Naive thymus-derived CD4-positive, alpha-beta T cell (primary cell): ENCODE results near the gene FBXO31. TPM values are rescaled to one million over a fixed set of nuclear protein-coding genes. Genes with fewer than 3 reads are reported as not detected.

Experiments
- ATAC-seq: fragments of 150-1000 bp; cut with Tn5 transposase; 2 replicates; pipeline ENCODE4 v1.10.0; 2021; ENCODE audit warnings: mild to moderate bottlenecking, moderate library complexity
- CTCF ChIA-PET: fragments of 350-600 bp; sonication (Branson Sonifier 250); formaldehyde crosslinking; loops from one replicate; lab custom pipeline; 2021; ENCODE audit warnings: antibody characterized with exemption; lab: Charles Lee
- POLR2A ChIA-PET: fragments of 350-600 bp; sonication (Branson Sonifier 250); formaldehyde crosslinking; loops from one replicate; lab custom pipeline; 2021; ENCODE audit warnings: antibody characterized with exemption, inconsistent platforms; lab: Charles Lee
- DNase-seq, 9 donors: peaks; one replicate each; pipeline versions ENCODE4 v3.0.0 to v3.0.0-alpha.2; 2020 to 2022; ENCODE audit warnings: mixed read lengths in 1 of 9
- H3K27ac ChIP-seq: one replicate; pipeline ENCODE4 v1.7.0; 2013; ENCODE audit warnings: mild to moderate bottlenecking, low read depth, low read length, moderate library complexity
- H3K27me3 ChIP-seq, 2 donors: one replicate each; pipeline ENCODE4 v1.7.0; 2013; ENCODE audit warnings: low read length in 2 of 2, mild to moderate bottlenecking in 2 of 2, moderate library complexity in 2 of 2; ENCODE audit not compliant: control insufficient read depth in 2 of 2, insufficient read depth in 2 of 2
- H3K36me3 ChIP-seq, 3 experiments: 1 replicate in 2 of 3; 2 replicates in 1 of 3; pipeline ENCODE4 v1.7.0; 2013; ENCODE audit warnings: low read length in 3 of 3, mild to moderate bottlenecking in 3 of 3, moderate library complexity in 1 of 3; ENCODE audit not compliant: insufficient read depth in 3 of 3, control insufficient read depth in 2 of 3
- H3K4me1 ChIP-seq, 2 donors: one replicate each; pipeline ENCODE4 v1.7.0; 2013; ENCODE audit warnings: low read length in 2 of 2, mild to moderate bottlenecking in 2 of 2, moderate library complexity in 1 of 2; ENCODE audit not compliant: control insufficient read depth in 2 of 2, insufficient read depth in 2 of 2
- H3K4me3 ChIP-seq: 2 replicates; pipeline ENCODE4 v1.7.0; 2013; ENCODE audit warnings: mild to moderate bottlenecking, low read length
- H3K9me3 ChIP-seq, 3 experiments: 1 replicate in 2 of 3; 2 replicates in 1 of 3; pipeline ENCODE4 v1.7.0; 2013; ENCODE audit warnings: low read length in 3 of 3; ENCODE audit not compliant: control insufficient read depth in 2 of 3
- H3K27ac Mint-ChIP-seq, 9 donors: one replicate each; pipeline ENCODE4 v1.8.0; 2020 to 2022; ENCODE audit warnings: mixed read lengths in 9 of 9, mild to moderate bottlenecking in 8 of 9, moderate library complexity in 5 of 9, inconsistent platforms in 2 of 9
- H3K27me3 Mint-ChIP-seq, 5 donors: one replicate each; pipeline ENCODE4 v1.8.0; 2021 to 2022; ENCODE audit warnings: mixed read lengths in 5 of 5, mild to moderate bottlenecking in 1 of 5
- H3K36me3 Mint-ChIP-seq, 5 donors: one replicate each; pipeline ENCODE4 v1.8.0; 2020 to 2022; ENCODE audit warnings: mixed read lengths in 5 of 5, mild to moderate bottlenecking in 3 of 5, inconsistent platforms in 1 of 5
- H3K4me1 Mint-ChIP-seq, 7 donors: one replicate each; pipeline ENCODE4 v1.8.0; 2020 to 2022; ENCODE audit warnings: mixed read lengths in 7 of 7, mild to moderate bottlenecking in 3 of 7, inconsistent platforms in 1 of 7
- H3K4me3 Mint-ChIP-seq, 10 donors: one replicate each; pipeline ENCODE4 v1.8.0; 2020 to 2022; ENCODE audit warnings: mild to moderate bottlenecking in 10 of 10, mixed read lengths in 10 of 10, moderate library complexity in 6 of 10, inconsistent platforms in 2 of 10
- H3K9me3 Mint-ChIP-seq, 11 donors: one replicate each; pipeline ENCODE4 v1.8.0; 2020 to 2022; ENCODE audit warnings: mixed read lengths in 11 of 11, mild to moderate bottlenecking in 4 of 11, inconsistent platforms in 1 of 11, moderate library complexity in 1 of 11
- intact Hi-C, 2 donors: fragments of 100-400 bp; cut with micrococcal nuclease; formaldehyde crosslinking; loops; one replicate each; pipeline ENCODE4 v1.15.1; 2023
- polyA plus RNA-seq, 2 donors: library from polyadenylated mRNA; unstranded; fragments of 300-500 nt; fragmentation: Illumina TruSeq; gene quantifications; one replicate each; pipeline ENCODE4 v1.2.3, GENCODE V29; 2021
- total RNA-seq, 6 experiments: library from RNA in 5 of 6; stranded (reverse) in 5 of 6; gene quantifications; 1 replicate in 5 of 6; 2 replicates in 1 of 6; pipeline ENCODE4 v1.2.3 and lab custom pipeline; 2021 to 2026

Gene FBXO31
- total and polyA plus RNA-seq, 7 experiments from 2014 or later: 16.8 to 41.9 (median 30.8) TPM

DNA sequence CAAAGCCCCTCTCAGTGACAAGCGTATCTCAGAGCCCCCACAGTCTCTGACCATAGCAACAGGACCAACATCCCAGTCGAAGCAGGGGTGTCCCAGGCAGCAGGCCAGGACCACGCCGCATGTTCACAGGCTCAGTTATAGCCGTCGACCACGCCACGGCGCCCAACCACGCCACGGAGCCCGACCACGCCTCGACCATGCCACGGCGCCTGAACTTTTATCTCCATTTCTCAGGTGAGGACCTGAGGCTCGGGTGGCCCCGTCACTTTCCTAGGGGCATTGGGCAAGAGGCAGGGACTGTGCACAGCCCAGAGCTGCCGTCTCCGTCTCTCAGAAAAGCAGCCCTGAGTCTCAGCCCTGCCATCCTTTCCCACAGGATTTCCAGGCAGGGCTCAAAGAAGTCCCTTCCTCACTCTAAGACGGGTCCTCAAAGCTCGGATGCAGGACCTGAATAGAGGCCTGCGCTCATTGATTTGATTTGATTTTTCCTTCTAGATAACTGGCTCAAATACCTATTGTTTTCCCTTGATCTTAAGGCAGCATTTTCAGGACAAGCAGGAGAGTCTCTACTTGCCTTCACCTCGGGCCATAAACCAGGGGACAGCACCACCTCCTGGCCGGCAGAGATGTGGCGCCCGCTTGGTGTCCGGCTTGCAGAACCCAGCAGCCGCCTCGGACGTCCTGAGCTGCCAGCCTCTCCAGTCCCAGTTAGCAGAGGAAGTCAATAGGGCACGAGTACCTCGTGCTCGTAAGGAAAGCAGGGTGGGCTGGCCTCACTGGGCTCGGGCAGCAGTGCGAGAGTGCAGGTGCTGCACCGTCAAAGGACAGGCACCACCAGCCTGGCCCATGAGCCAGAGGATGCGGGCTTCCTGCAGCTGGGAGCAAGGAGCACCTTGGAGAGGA lies 105.1 kb downstream of the FBXO31 start:
- H3K27me3 ChIP-seq: no peaks in the 10 kb centered on the region
- H3K4me1 Mint-ChIP-seq: peaks cover 0 to 16% (median 5%) of the 10 kb centered on the region in 7 donors
- no peaks in the 10 kb centered on the region for H3K4me1 ChIP-seq
- ATAC-seq: peak; percentile 45
- intact Hi-C loops: loop anchor here in 1 of 2 donors (1.0 kb wide), 2 partner anchors 75 to 715 kb away; no protein-coding TSS in a partner anchor
- no peak overlapping the region for H3K4me3 ChIP-seq
- H3K9me3 Mint-ChIP-seq: peaks cover 0 to 1% (median 0%) of the 10 kb centered on the region in 11 donors
- no peaks in the 10 kb centered on the region for H3K36me3 ChIP-seq
- H3K27ac ChIP-seq: no peak overlapping the region
- DNase-seq: peak in 3 of 9 donors; percentile 12 to 57 (median 14)
- peaks cover 0 to 14% (median 11%) of the 10 kb centered on the region in 5 donors for H3K27me3 Mint-ChIP-seq
- no peak overlapping the region for H3K27ac Mint-ChIP-seq
- peaks cover 0 to 1% (median 0%) of the 10 kb centered on the region in 5 donors for H3K36me3 Mint-ChIP-seq
- H3K4me3 Mint-ChIP-seq: no peak overlapping the region
- H3K9me3 ChIP-seq: no peaks in the 10 kb centered on the region
- CTCF ChIA-PET: no interaction called here
- POLR2A ChIA-PET: no interaction called here

Other genes starting within 250 kb of the FBXO31 start
- gene C16orf95, start 66.4 kb downstream of the FBXO31 start, total RNA-seq: 1 to 10 TPM; 1.3 to 8.6 (median 2.6) TPM
- 1 to 10 TPM; 3.6 to 5.3 TPM for gene C16orf95, start 66.4 kb downstream of the FBXO31 start, polyA plus RNA-seq
- gene MAP1LC3B, start 8.6 kb upstream of the FBXO31 start, total RNA-seq: 100 to 1,000 TPM in 1 of 5 experiments, 10 to 100 TPM in 4; 54.5 to 126 (median 59.5) TPM
- gene MAP1LC3B, start 8.6 kb upstream of the FBXO31 start, polyA plus RNA-seq: 100 to 1,000 TPM in 1 of 2 donors, 10 to 100 TPM in 1; 84.8 to 105 TPM
- 10 to 100 TPM in 4 of 5 experiments, 1 to 10 TPM in 1; 8.3 to 34.2 (median 23.5) TPM for gene ZCCHC14, start 109.2 kb upstream of the FBXO31 start, total RNA-seq
- gene ZCCHC14, start 109.2 kb upstream of the FBXO31 start, polyA plus RNA-seq: under 1 TPM; 0.64 to 0.84 TPM
- not detected for gene JPH3, start 218.7 kb upstream of the FBXO31 start, total RNA-seq
- gene JPH3, start 218.7 kb upstream of the FBXO31 start, polyA plus RNA-seq: not detected